B cell (primary cell): ENCODE results near the gene EEFSEC. TPM values are rescaled to one million over a fixed set of nuclear protein-coding genes. Genes with fewer than 3 reads are reported as not detected.

ENCODE experiments used
- ATAC-seq: fragments of 200-7000 bp; cut with Tn5 transposase; one replicate; pipeline ENCODE4 v1.10.0; 2021; ENCODE audit warnings: low read depth, mild to moderate bottlenecking, moderate number of reproducible peaks, moderate library complexity
- CTCF ChIA-PET: fragments of 350-600 bp; sonication (Branson Sonifier 250); formaldehyde crosslinking; loops from one replicate; lab custom pipeline; 2021; ENCODE audit warnings: antibody characterized with exemption, inconsistent platforms; lab: Charles Lee
- POLR2A ChIA-PET: fragments of 350-600 bp; sonication (Branson Sonifier 250); formaldehyde crosslinking; loops from one replicate; lab custom pipeline; 2021; ENCODE audit warnings: antibody characterized with exemption; lab: Charles Lee
- DNase-seq: peaks from one replicate; pipeline ENCODE4 v3.0.0; 2013
- H2AFZ ChIP-seq: 2 replicates; pipeline ENCODE4 v1.6.1; 2012; ENCODE audit warnings: mild to moderate bottlenecking, low read depth, low read length; ENCODE audit not compliant: insufficient read depth, poor library complexity, severe bottlenecking
- H3K27ac ChIP-seq, 2 donors: 1 replicate in 1 of 2; 2 replicates in 1 of 2; pipeline ENCODE4 v1.5.1; 2012 to 2013; ENCODE audit warnings: low read length in 2 of 2, mild to moderate bottlenecking in 2 of 2, moderate library complexity in 1 of 2
- H3K27me3 ChIP-seq, 4 experiments: fragments of 200-600 bp in 1 of 4; sonication (generic) in 1 of 4; replicated peaks in 1 of 4; 1 replicate in 2 of 4; 2 replicates in 2 of 4; pipeline versions ENCODE4 v1.6.1 to v1.7.0; 2013 to 2016; ENCODE audit warnings: low read length in 3 of 4, mild to moderate bottlenecking in 2 of 4, mixed read lengths in 1 of 4, moderate library complexity in 1 of 4; ENCODE audit not compliant: insufficient read depth in 4 of 4, control insufficient read depth in 3 of 4; ENCODE audit errors: control extremely low read depth in 1 of 4
- H3K36me3 ChIP-seq, 2 experiments: replicated peaks in 1 of 2; 1 replicate in 1 of 2; 2 replicates in 1 of 2; pipeline versions ENCODE4 v1.6.1 to v1.7.1; 2013; ENCODE audit warnings: low read length in 1 of 2; ENCODE audit not compliant: insufficient read depth in 2 of 2, control insufficient read depth in 1 of 2; ENCODE audit errors: control extremely low read depth in 1 of 2, extremely low read depth in 1 of 2
- H3K4me1 ChIP-seq, 2 donors: fragments of 200-600 bp in 1 of 2; sonication (generic) in 1 of 2; 1 replicate in 1 of 2; 2 replicates in 1 of 2; pipeline versions ENCODE4 v1.5.1 to v1.6.1; 2013 to 2017; ENCODE audit warnings: low read length in 2 of 2; ENCODE audit not compliant: control insufficient read depth in 2 of 2, insufficient read depth in 2 of 2
- H3K4me2 ChIP-seq: replicated peaks from 2 replicates; pipeline ENCODE3; 2012; ENCODE audit warnings: mild to moderate bottlenecking, low read depth, low read length; ENCODE audit not compliant: poor library complexity, severe bottlenecking
- H3K4me3 ChIP-seq, 5 experiments: fragments of 200-600 bp in 1 of 5; sonication (generic) in 1 of 5; 1 replicate in 3 of 5; 2 replicates in 2 of 5; pipeline versions ENCODE4 v1.5.1 to v1.7.0; 2011 to 2016; ENCODE audit warnings: low read length in 4 of 5, mild to moderate bottlenecking in 4 of 5, low read depth in 2 of 5, control low read depth in 1 of 5, moderate library complexity in 1 of 5; ENCODE audit not compliant: insufficient read depth in 1 of 5; ENCODE audit errors: control extremely low read depth in 1 of 5, extremely low read depth in 1 of 5
- H3K79me2 ChIP-seq: fragments of 200-600 bp; sonication (generic); one replicate; pipeline ENCODE4 v1.6.0; 2016; ENCODE audit warnings: low read length; ENCODE audit not compliant: control insufficient read depth, insufficient read depth
- H3K9ac ChIP-seq: fragments of 200-600 bp; sonication (generic); 2 replicates; pipeline ENCODE4 v1.6.1; 2017; ENCODE audit warnings: mild to moderate bottlenecking, low read length, moderate library complexity
- H3K9me3 ChIP-seq, 3 donors: one replicate each; pipeline versions ENCODE4 v1.6.1 to v1.7.1; 2013; ENCODE audit warnings: low read length in 2 of 3; ENCODE audit not compliant: control insufficient read depth in 2 of 3, insufficient read depth in 1 of 3; ENCODE audit errors: control extremely low read depth in 1 of 3
- H4K20me1 ChIP-seq: 2 replicates; pipeline ENCODE4 v1.6.0; 2012; ENCODE audit warnings: mild to moderate bottlenecking, low read length; ENCODE audit not compliant: insufficient read depth, control insufficient read depth, poor library complexity, severe bottlenecking
- H3K27ac Mint-ChIP-seq: one replicate; pipeline ENCODE4 v1.8.0; 2021; ENCODE audit warnings: mixed read lengths
- H3K27me3 Mint-ChIP-seq: one replicate; pipeline ENCODE4 v1.8.0; 2021; ENCODE audit warnings: mixed read lengths
- H3K4me1 Mint-ChIP-seq: one replicate; pipeline ENCODE4 v1.8.0; 2021; ENCODE audit warnings: mixed read lengths
- H3K4me3 Mint-ChIP-seq: one replicate; pipeline ENCODE4 v1.8.0; 2021; ENCODE audit warnings: mixed read lengths
- H3K9me3 Mint-ChIP-seq: one replicate; pipeline ENCODE4 v1.8.0; 2022; ENCODE audit warnings: mixed read lengths; ENCODE audit not compliant: insufficient read depth
- EZH2 ChIP-seq: IDR thresholded peaks from 2 replicates; pipeline ENCODE4 v1.6.1; 2012; ENCODE audit warnings: borderline replicate concordance, low read depth, mild to moderate bottlenecking, moderate library complexity, low read length; ENCODE audit not compliant: insufficient read depth, poor library complexity, severe bottlenecking
- WGBS: methylation state at CpG from one replicate; pipeline ENCODE4 v1.1.5; 2013; ENCODE audit warnings: missing lambda C conversion rate; ENCODE audit not compliant: insufficient coverage; 5-methylcytosine and 5-hydroxymethylcytosine counted together
- intact Hi-C: fragments of 100-400 bp; cut with micrococcal nuclease; formaldehyde crosslinking; loops from one replicate; pipeline ENCODE4 v1.10.0; 2022
- polyA plus RNA-seq: library from polyadenylated mRNA; depleted of rRNA; stranded (reverse); fragments of >200 nt; gene quantifications from 2 replicates; pipeline ENCODE4 v1.2.3, GENCODE V29; 2012
- total RNA-seq, 2 donors: library from RNA; stranded (reverse); fragments of 120-200 nt in 1 of 2; gene quantifications; 1 replicate in 1 of 2; 2 replicates in 1 of 2; pipeline versions ENCODE4 v1.2.3 to v1.2.4, GENCODE V29; 2013 to 2022
- TF ChIP-seq, protein P1 (sequence below): fragments of 200-600 bp; IDR thresholded peaks from one replicate; pipeline ENCODE4 v1.8.0; 2022; ENCODE audit warnings: antibody characterized with exemption, mild to moderate bottlenecking

EEFSEC gene
- total and polyA plus RNA-seq, 2 donors (not counting 1 experiment from before 2014, with no cell fraction given), result 17.9 to 18.4 TPM

DNA sequence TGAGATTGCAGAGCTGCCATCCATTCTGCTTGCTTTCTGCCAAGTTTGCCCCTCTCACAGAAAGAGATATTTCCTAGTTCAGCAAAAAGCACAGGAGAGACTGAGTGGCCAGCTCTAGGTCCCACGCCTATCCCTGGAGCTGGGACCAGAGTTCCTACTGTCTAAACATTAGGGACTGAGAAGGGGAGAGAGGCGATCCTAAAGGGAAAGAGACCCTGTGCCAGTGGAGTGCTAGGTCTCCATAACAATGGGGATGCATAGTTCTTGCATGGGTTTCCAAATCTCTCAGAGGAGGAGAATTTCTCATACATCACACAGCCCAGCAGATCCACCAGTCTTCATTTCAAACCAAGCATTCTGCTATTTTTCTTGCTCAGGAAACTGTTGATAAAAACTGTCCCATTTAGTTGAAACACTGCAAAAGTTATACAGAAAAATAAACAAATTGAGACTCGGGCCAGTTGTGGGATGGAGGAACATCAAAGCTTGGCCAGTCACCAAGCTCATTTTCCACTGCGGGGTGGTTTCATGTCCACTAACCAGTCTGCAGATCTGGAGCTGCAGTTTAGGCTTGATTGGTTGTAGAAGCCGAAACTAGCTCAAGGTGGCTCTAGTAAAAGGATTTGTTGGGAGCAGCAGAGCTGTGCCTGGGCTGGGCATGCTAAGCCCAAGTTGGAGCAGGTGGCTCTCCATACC is 62.7 kb downstream of the EEFSEC start:
- Histone ChIP-seq H3K27me3 (no peaks in the 10 kb centered on the region), H3K27ac (no peak overlapping the region), H3K4me3 (no peak overlapping the region), H2AFZ (no peak overlapping the region), H3K4me1 (no peaks in the 10 kb centered on the region), H3K9me3 (peaks cover 0 to 14% (median 0%) of the 10 kb centered on the region in 3 donors), H3K4me2 (no peak overlapping the region), H4K20me1 (no peaks in the 10 kb centered on the region), H3K9ac (no peak overlapping the region), H3K79me2 (peaks cover 16% of the 10 kb centered on the region), H3K36me3 (peaks cover 3 to 6% of the 10 kb centered on the region in 2 experiments)
- DNase-seq (no peak), ATAC-seq (no peak)
- Mint-ChIP-seq H3K27ac (no peak overlapping the region), H3K4me3 (no peak overlapping the region), H3K4me1 (peaks cover 6% of the 10 kb centered on the region), H3K9me3 (no peaks in the 10 kb centered on the region), H3K27me3 (no peaks in the 10 kb centered on the region)
- intact Hi-C loops, result no loop called here
- CTCF ChIA-PET, result no interaction called here
- WGBS, result 90% methylated on average over 3 of the region's 5 CpGs
- POLR2A ChIA-PET, result no interaction called here
- no peak for TF ChIP-seq EZH2
- TF ChIP-seq, protein P1, sequence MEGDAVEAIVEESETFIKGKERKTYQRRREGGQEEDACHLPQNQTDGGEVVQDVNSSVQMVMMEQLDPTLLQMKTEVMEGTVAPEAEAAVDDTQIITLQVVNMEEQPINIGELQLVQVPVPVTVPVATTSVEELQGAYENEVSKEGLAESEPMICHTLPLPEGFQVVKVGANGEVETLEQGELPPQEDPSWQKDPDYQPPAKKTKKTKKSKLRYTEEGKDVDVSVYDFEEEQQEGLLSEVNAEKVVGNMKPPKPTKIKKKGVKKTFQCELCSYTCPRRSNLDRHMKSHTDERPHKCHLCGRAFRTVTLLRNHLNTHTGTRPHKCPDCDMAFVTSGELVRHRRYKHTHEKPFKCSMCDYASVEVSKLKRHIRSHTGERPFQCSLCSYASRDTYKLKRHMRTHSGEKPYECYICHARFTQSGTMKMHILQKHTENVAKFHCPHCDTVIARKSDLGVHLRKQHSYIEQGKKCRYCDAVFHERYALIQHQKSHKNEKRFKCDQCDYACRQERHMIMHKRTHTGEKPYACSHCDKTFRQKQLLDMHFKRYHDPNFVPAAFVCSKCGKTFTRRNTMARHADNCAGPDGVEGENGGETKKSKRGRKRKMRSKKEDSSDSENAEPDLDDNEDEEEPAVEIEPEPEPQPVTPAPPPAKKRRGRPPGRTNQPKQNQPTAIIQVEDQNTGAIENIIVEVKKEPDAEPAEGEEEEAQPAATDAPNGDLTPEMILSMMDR, result no peak

GRCh38 chr3:128217702-128218547 is 64.6 kb downstream of the EEFSEC start:
- H3K79me2 ChIP-seq, result peaks cover 11% of the 10 kb centered on the region
- no peak overlapping the region for H3K4me3 ChIP-seq
- no peak overlapping the region for H2AFZ ChIP-seq
- peaks cover 2% of the 10 kb centered on the region for H3K9me3 Mint-ChIP-seq
- no peaks in the 10 kb centered on the region for H3K27me3 Mint-ChIP-seq
- H3K4me3 Mint-ChIP-seq, result no peak overlapping the region
- 94% methylated on average over 5 of the region's 6 CpGs for WGBS
- H3K4me1 Mint-ChIP-seq, result peaks cover 6% of the 10 kb centered on the region
- H3K4me1 ChIP-seq, result no peaks in the 10 kb centered on the region
- DNase-seq (no peak), ATAC-seq (no peak)
- no peak overlapping the region for H3K4me2 ChIP-seq
- H4K20me1 ChIP-seq, result no peaks in the 10 kb centered on the region
- intact Hi-C loops, result no loop called here
- POLR2A ChIA-PET, result no interaction called here
- no peak for TF ChIP-seq EZH2
- TF ChIP-seq, protein P1, result no peak
- H3K27ac ChIP-seq, result no peak overlapping the region
- H3K9ac ChIP-seq, result no peak overlapping the region
- H3K36me3 ChIP-seq, result peaks cover 3 to 9% of the 10 kb centered on the region in 2 experiments
- H3K9me3 ChIP-seq, result peaks cover 6 to 26% (median 11%) of the 10 kb centered on the region in 3 donors
- CTCF ChIA-PET, result no interaction called here
- no peaks in the 10 kb centered on the region for H3K27me3 ChIP-seq
- no peak overlapping the region for H3K27ac Mint-ChIP-seq
